H1 (cell line): ENCODE results near the gene CACNB4. TPM values are rescaled to one million over a fixed set of nuclear protein-coding genes. Genes with fewer than 3 reads are reported as not detected.

Experiments
- FOSL1 ChIP-seq: IDR thresholded peaks from 2 replicates; pipeline ENCODE4 v1.6.1; 2011; ENCODE audit warnings: mild to moderate bottlenecking, low read depth, low read length, moderate library complexity; ENCODE audit not compliant: insufficient read depth
- GTF2F1 ChIP-seq: IDR thresholded peaks from 2 replicates; pipeline ENCODE4 v1.6.1; 2012; ENCODE audit warnings: low read depth, low read length, improper control_type of control experiment, borderline replicate concordance
- polyA plus RNA-seq, 7 experiments: library from polyadenylated mRNA; depleted of rRNA in 3 of 7; stranded (reverse) in 5 of 7; unstranded in 2 of 7; fragments of >200 nt in 5 of 7; fragments of 200-250 nt in 2 of 7; gene quantifications; 1 replicate in 5 of 7; 2 replicates in 1 of 7; 4 replicates in 1 of 7; pipeline versions ENCODE4 v1.2.1 to v1.2.3, GENCODE V29; 2011 to 2013; ENCODE audit warnings: missing spikeins in 2 of 7, mixed read lengths in 2 of 7
- total RNA-seq: library from RNA; stranded (reverse); fragmentation: NEBNext Ultra II Directional; extraction: Animal tissue kit (Norgen Biotek cat#: 25700); gene quantifications from 2 replicates; pipeline ENCODE4 v1.2.1, GENCODE V29; 2021

CACNB4 gene
- total and polyA plus RNA-seq, 2 of the 8 experiments (the other 6 are each of a cell fraction or from before 2014, with no cell fraction given): 2.0 to 4.0 TPM

- TF ChIP-seq FOSL1 (no peak), GTF2F1 (no peak)
Observed at GRCh38 chr2:152120430-152120829, 21.6 kb upstream of the CACNB4 start (continued).
